Effector memory CD4-positive, alpha-beta T cell (primary cell): ENCODE results near the gene ABCB1.

Source experiments
- DNase-seq, 3 donors: peaks; one replicate each; pipeline ENCODE4 v3.0.0-alpha.2; 2020
- H3K27ac ChIP-seq: 2 replicates; pipeline ENCODE4 v1.7.0; 2013; ENCODE audit warnings: mild to moderate bottlenecking, low read length, moderate library complexity; ENCODE audit not compliant: insufficient read depth, poor library complexity, severe bottlenecking
- H3K27me3 ChIP-seq: replicated peaks from 2 replicates; pipeline ENCODE4 v1.7.0; 2013; ENCODE audit warnings: mild to moderate bottlenecking, low read length; ENCODE audit not compliant: insufficient read depth, control insufficient read depth, poor library complexity, severe bottlenecking
- H3K36me3 ChIP-seq: 2 replicates; pipeline ENCODE4 v1.7.0; 2013; ENCODE audit warnings: mild to moderate bottlenecking, low read length, moderate library complexity; ENCODE audit not compliant: control insufficient read depth, insufficient read depth
- H3K4me1 ChIP-seq: 2 replicates; pipeline ENCODE4 v1.7.0; 2013; ENCODE audit warnings: low read length, mild to moderate bottlenecking; ENCODE audit not compliant: control insufficient read depth, insufficient read depth, poor library complexity, severe bottlenecking
- H3K4me3 ChIP-seq: 2 replicates; pipeline ENCODE4 v1.7.0; 2013; ENCODE audit warnings: low read length, low read depth, mild to moderate bottlenecking; ENCODE audit not compliant: insufficient read depth, poor library complexity, severe bottlenecking
- H3K9me3 ChIP-seq: 2 replicates; pipeline ENCODE4 v1.7.0; 2013; ENCODE audit warnings: mild to moderate bottlenecking, low read length, moderate library complexity; ENCODE audit not compliant: control insufficient read depth

ABCB1 gene

DNA sequence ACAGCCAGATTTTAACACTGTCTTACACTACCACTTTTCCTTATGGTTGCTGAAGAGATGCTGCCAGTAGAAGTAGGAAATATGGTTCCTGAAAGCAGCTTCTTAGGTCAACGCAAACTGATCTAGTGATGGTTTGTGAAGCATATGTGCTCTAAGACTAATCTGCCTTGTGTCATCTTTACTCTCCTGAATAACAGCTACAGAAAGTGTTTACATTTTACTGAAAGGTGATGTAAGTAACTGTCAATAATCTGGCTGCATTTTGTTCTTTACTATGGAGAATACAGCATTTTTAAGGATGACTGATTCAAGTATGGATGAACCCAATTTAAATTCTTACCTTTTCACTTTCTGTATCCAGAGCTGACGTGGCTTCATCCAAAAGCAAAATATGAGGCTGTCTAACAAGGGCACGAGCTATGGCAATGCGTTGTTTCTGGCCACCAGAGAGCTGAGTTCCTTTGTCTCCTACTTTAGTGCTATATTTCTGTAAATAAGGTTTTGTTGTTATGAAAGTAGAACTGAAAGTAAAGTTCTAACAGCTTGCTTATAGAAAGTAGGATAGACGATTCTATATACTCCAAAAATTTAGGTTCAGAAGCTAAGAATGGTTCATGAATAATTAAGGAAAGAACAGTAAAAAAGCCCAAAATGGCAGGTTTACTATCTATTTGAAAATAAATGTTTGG is 95.0 kb downstream of the ABCB1 start:
- no peak overlapping the region for H3K27ac ChIP-seq
- H3K9me3 ChIP-seq = no peaks in the 10 kb centered on the region
- H3K27me3 ChIP-seq = no peaks in the 10 kb centered on the region
- H3K4me1 ChIP-seq = no peaks in the 10 kb centered on the region
- H3K36me3 ChIP-seq = no peaks in the 10 kb centered on the region
- no peak overlapping the region for H3K4me3 ChIP-seq
- no peak for DNase-seq

- Histone ChIP-seq H3K27ac (no peak overlapping the region), H3K9me3 (no peaks in the 10 kb centered on the region), H3K36me3 (no peaks in the 10 kb centered on the region), H3K27me3 (no peaks in the 10 kb centered on the region), H3K4me3 (no peak overlapping the region), H3K4me1 (no peaks in the 10 kb centered on the region)
- no peak for DNase-seq
These were observed 95.6 kb downstream of the ABCB1 start for GRCh38 chr7:87505122-87505521.

DNA sequence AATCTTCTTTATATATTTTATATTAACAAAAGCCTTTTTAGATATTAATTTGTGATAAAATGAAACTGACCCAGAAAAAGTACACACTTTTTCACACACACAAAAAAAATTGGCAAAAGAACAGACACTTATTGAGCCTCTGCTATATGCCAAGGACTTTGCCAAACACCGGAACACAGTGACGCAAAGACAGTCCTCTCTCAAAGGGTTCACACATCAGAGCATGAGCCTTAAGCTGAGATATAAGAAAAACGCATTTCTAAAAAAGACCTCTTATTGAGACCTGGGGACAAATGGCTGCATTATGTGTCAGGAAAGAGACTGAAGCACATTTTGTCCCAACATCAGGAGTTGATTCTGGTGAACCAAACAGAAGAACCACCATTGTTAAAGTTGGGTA is 101.2 kb downstream of the ABCB1 start:
- H3K9me3 ChIP-seq = no peaks in the 10 kb centered on the region
- H3K4me3 ChIP-seq = no peak overlapping the region
- H3K36me3 ChIP-seq = no peaks in the 10 kb centered on the region
- DNase-seq = no peak
- H3K27me3 ChIP-seq = no peaks in the 10 kb centered on the region
- H3K27ac ChIP-seq = no peak overlapping the region
- no peaks in the 10 kb centered on the region for H3K4me1 ChIP-seq

DNA sequence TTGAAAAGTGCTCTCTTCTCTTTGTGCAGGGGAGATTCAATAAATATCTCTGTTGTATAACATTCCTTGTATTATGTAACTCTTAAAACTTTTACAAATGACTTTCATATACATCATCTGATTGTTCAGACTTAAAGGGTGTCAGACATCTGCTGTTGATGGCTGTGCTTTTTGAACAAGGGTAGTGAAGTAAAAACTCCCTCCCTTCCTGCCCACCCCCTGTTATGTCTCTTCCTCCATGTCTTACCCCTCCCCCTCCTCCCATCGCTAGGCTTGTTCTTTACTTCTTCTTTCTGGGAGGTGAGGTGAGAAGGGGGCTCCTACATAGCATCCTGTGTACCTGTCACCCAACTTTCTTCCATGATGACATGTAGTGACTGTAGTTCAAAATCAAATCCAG is 101.8 kb downstream of the ABCB1 start:
- H3K27me3 ChIP-seq = no peaks in the 10 kb centered on the region
- H3K4me1 ChIP-seq = no peaks in the 10 kb centered on the region
- H3K9me3 ChIP-seq = no peaks in the 10 kb centered on the region
- H3K27ac ChIP-seq = no peak overlapping the region
- H3K36me3 ChIP-seq = no peaks in the 10 kb centered on the region
- DNase-seq = no peak
- no peak overlapping the region for H3K4me3 ChIP-seq

DNA sequence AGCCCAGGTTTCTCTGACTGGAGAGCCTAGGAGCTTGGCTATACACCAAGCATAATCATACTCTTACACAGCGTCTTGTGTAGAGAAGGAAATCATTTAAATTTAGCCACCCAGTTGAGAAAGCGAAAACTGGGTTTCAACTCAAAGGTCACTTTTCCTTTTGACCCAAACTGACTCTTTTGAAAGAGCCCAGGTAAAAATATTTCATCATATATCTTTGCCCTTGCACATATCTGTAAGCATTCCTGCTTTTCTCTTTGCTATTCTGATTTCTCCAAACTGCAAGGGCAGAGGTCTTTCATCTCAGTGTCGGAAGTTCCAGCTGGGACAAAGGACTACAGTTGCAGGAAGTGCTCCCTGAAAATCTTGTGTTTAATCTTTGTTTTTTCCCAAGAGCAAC is 103.2 kb downstream of the ABCB1 start:
- Histone ChIP-seq H3K36me3 (no peaks in the 10 kb centered on the region), H3K27ac (no peak overlapping the region), H3K4me3 (no peak overlapping the region), H3K27me3 (no peaks in the 10 kb centered on the region), H3K4me1 (no peaks in the 10 kb centered on the region), H3K9me3 (no peaks in the 10 kb centered on the region)
- no peak for DNase-seq

DNA sequence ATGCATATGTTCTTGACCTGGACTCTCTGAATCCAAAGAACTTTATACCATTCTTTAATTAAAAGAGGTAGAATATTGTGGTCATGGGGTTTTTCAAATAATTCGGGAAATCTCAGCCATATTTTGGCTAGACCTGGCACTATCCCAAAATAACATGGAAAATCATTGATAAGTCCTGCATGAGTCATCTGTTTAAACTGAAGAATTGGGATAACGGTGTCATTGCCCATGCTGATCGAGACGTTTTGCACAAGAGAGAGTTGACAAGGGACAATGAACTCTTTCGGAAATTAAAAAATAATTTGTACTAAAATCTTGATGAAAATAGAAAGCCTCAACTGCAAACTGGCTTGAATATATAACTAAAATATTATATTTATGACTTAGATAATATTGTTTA is 105.3 kb downstream of the ABCB1 start:
- Histone ChIP-seq H3K4me3 (no peak overlapping the region), H3K27ac (no peak overlapping the region), H3K27me3 (no peaks in the 10 kb centered on the region), H3K4me1 (no peaks in the 10 kb centered on the region), H3K9me3 (no peaks in the 10 kb centered on the region), H3K36me3 (no peaks in the 10 kb centered on the region)
- DNase-seq = no peak

DNA sequence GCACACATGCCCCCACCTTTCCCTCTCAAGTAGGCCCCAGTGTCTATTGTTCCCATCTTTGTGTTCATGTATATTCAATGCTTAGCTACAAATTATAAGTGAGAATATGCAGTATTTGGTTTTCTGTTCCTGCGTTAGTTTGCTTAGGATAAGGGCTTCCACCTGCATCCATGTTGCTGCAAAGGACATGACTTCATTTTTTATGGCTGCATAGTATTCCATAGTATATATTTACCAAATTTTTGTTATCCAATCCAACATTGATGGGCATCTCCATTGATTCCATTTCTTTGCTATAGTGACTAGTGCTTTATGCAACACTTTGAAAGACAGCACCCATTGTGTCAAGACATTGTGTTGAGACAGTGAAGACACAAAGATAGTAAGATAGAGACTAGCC is 106.2 kb downstream of the ABCB1 start:
- Histone ChIP-seq H3K36me3 (no peaks in the 10 kb centered on the region), H3K4me1 (no peaks in the 10 kb centered on the region), H3K4me3 (no peak overlapping the region), H3K27ac (no peak overlapping the region), H3K9me3 (no peaks in the 10 kb centered on the region), H3K27me3 (no peaks in the 10 kb centered on the region)
- DNase-seq = no peak

GRCh38 chr7:87483131-87483530 is 117.6 kb downstream of the ABCB1 start:
- H3K27me3 ChIP-seq = no peaks in the 10 kb centered on the region
- H3K4me3 ChIP-seq = no peak overlapping the region
- no peaks in the 10 kb centered on the region for H3K4me1 ChIP-seq
- no peak for DNase-seq
- no peaks in the 10 kb centered on the region for H3K36me3 ChIP-seq
- no peaks in the 10 kb centered on the region for H3K9me3 ChIP-seq
- H3K27ac ChIP-seq = no peak overlapping the region

GRCh38 chr7:87482115-87482514 is 118.6 kb downstream of the ABCB1 start:
- Histone ChIP-seq H3K27ac (no peak overlapping the region), H3K27me3 (no peaks in the 10 kb centered on the region), H3K4me1 (no peaks in the 10 kb centered on the region), H3K36me3 (no peaks in the 10 kb centered on the region), H3K9me3 (no peaks in the 10 kb centered on the region), H3K4me3 (no peak overlapping the region)
- DNase-seq = no peak

DNA sequence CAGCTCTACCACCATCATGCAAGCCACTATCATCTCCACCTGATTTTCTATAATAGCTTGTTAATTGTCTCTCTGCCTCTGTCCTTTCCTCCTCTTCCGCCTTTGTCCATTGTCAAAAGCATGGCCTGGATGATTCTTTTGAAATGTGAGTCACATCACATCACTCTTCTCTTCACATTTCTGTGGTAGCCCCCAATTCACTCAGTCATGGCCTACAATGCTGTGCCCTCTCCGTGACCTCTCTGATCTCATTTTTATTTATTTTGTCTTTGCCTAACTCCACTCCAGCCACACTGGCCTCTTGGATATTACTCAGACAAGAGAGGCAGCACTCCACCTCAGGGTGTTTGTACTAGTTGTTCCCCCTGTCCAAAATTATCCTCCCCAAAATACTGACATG is 120.3 kb downstream of the ABCB1 start:
- H3K4me3 ChIP-seq = no peak overlapping the region
- no peaks in the 10 kb centered on the region for H3K9me3 ChIP-seq
- no peak overlapping the region for H3K27ac ChIP-seq
- DNase-seq = no peak
- H3K36me3 ChIP-seq = no peaks in the 10 kb centered on the region
- H3K4me1 ChIP-seq = no peaks in the 10 kb centered on the region
- peaks cover 7% of the 10 kb centered on the region for H3K27me3 ChIP-seq
